22Rv1 (cell line): ENCODE measurements around the gene PAX1.

ENCODE experiments used
- H3K27ac ChIP-seq: fragments of 450-650 bp; 2 replicates; pipeline ENCODE4 v1.5.1; 2017
- CTCF ChIP-seq: fragments of 450-650 bp; IDR thresholded peaks from 2 replicates; pipeline ENCODE4 v1.5.1; 2017; ENCODE audit warnings: mild to moderate bottlenecking
- ZFX ChIP-seq: fragments of 450-650 bp; IDR thresholded peaks from 2 replicates; pipeline ENCODE4 v1.6.1; 2017; ENCODE audit warnings: antibody characterized with exemption, borderline replicate concordance

The PAX1 gene

DNA sequence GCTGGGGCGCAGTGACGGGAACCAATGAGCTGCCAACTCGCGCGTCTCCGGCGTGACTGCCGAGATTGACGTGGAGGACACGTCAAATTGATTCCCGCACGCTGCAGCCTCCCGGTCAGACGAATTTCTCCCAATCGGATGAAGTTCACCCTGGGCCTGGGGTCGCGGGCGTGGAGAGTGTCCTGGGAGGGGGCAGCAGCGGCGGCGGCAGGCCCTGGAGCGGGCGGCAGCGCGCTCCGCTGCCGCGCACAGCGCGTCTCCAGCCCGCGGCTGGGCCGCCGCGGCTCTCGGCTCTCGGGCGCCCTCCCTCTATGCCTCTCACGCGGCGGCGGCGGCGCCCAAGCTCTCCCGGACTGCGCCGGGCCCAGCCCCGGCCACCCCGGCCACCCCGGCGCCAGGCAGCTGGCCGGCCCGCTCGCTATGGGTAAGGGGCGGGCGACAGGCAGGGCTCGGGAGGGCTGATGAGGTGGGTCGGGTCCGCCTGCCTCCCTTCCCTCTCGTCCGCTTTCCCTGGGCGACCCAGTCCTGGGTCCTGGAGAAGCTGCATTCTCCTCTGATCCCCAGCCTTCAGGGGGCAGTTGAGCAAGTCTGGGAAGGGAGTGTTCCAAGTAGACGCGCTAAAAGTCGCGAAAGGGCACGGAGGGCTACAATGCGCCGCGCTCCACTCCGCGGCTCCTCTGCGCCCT lies at the start of gene PAX1:
Gene PAX1 (plus strand): TSS at position 90 of the 686 bp plus-strand sequence. CDS start 49 bp downstream, at position 139.
- no peak within 1 kb of the TSS for H3K27ac ChIP-seq
- peak; percentile 73 for TF ChIP-seq CTCF
- no peak for TF ChIP-seq ZFX

- no peak for TF ChIP-seq ZFX
- TF ChIP-seq CTCF = no peak
- H3K27ac ChIP-seq = no peak overlapping the region
Measured at GRCh38 chr20:21656308-21657067, 49.0 kb upstream of the PAX1 start.

GRCh38 chr20:21661488-21662055 lies 43.9 kb upstream of the PAX1 start:
- H3K27ac ChIP-seq = no peak overlapping the region
- no peak for TF ChIP-seq ZFX
- TF ChIP-seq CTCF = no peak

- TF ChIP-seq ZFX (no peak), CTCF (no peak)
- no peak overlapping the region for H3K27ac ChIP-seq
Measured at GRCh38 chr20:21663465-21663864, 42.0 kb upstream of the PAX1 start.

DNA sequence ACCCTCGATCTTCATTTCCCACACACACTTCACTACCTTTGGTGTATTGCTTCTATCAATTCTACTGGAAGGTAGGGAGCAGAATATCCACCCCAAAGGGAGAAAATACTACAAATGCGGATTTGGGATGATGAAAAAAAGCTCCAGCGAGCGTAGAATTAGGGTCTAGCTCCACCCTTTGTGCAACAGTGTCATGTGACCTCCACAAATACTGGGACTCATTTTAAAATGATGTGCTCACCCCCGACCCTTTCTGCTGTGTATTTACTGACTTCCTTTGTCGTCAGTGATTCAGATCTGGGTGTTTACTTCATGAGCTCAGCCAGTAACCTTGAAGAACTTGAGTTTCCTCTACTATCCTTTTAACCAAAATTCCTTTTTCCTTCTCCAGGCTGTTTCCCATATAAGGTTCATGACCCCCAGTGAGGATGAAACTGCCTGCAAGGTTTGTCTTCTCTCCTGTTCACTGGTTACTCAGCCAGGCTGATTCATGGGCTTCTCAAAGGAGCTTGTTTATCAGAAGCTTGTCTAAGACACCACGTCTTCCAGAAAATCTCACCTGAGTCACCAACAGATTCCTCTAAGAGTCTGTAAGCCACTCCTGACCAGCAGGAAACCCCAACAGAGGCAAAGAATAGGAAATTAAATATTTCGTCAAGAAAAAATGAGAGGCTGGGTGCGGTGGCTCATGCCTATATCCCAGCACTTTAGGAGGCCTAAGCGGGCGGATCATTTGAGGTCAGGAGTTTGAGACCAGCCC lies 39.6 kb upstream of the PAX1 start:
- TF ChIP-seq CTCF = no peak
- no peak for TF ChIP-seq ZFX
- no peak overlapping the region for H3K27ac ChIP-seq

- H3K27ac ChIP-seq = no peak overlapping the region
Measured at GRCh38 chr20:21670126-21670525, 35.3 kb upstream of the PAX1 start.

More at GRCh38 chr20:21670126-21670525, 35.3 kb upstream of the PAX1 start:
- TF ChIP-seq CTCF (no peak), ZFX (no peak)
